ENCODE measurements around the gene EIF3A. TPM values are rescaled to one million over a fixed set of nuclear protein-coding genes. Genes with fewer than 3 reads are reported as not detected.

The EIF3A gene
- total and polyA plus RNA-seq, 2 of the 8 experiments (the other 6 are each of a cell fraction or from before 2014, with no cell fraction given) = 26.8 to 209 TPM

DNA sequence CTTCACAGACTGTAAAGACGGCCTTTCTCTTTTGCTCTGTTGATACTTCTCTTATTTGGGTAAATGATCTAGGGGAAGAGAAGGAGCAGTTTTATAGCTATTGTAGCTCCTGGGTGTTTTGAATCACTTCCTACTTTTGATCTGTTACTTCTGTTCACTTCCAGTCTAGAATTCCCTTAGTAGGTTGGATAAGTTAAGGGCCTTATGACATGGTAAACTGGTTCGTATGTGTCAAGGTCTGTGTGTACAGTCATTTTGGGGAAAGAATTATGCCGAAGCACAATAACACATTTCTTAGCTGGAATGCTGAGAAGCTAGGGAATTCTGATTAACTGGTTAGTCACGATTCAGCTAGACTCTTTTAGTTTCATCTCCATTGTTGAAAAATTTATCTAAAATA, 31.4 kb upstream of the EIF3A start:
- DNase-seq (ENCODE audit: low read depth in 1 of 2, low spot score in 2 of 2) = no peak
- no peak overlapping the region for H2BK20ac ChIP-seq (ENCODE audit: low read length)
- no peak overlapping the region for H4K5ac ChIP-seq (ENCODE audit: insufficient read length, low read depth, low read length)
- no peak overlapping the region for H2BK12ac ChIP-seq (ENCODE audit: low read depth, low read length)
- H4K91ac ChIP-seq (replicated peaks; ENCODE audit: insufficient read length, low read length) = no peak overlapping the region
- TF ChIP-seq ZNF274 (IDR thresholded peaks at IDR 0.05; ENCODE audit: borderline replicate concordance, extremely low read depth, low read length) (no peak), KDM5A (IDR thresholded peaks at IDR 0.05; ENCODE audit: low read length) (no peak), TAF7 (optimal IDR thresholded peaks at IDR 0.05; ENCODE audit: borderline replicate concordance, low read depth, low read length) (no peak), YY1 (IDR thresholded peaks at IDR 0.05; ENCODE audit: low read depth, low read length) (no peak), CBX8 (IDR thresholded peaks at IDR 0.05; ENCODE audit: borderline replicate concordance, low read depth, low read length) (no peak), SP4 (IDR thresholded peaks at IDR 0.05; ENCODE audit: low read length) (no peak), CHD2 (IDR thresholded peaks at IDR 0.05; ENCODE audit: low read length) (no peak), ASH2L (IDR thresholded peaks at IDR 0.05; ENCODE audit: low read length) (no peak), EP300 (IDR thresholded peaks at IDR 0.05; ENCODE audit: borderline replicate concordance in 1 of 2, low read depth in 2 of 2, low read length in 2 of 2) (no peak), SP1 (IDR thresholded peaks at IDR 0.05; ENCODE audit: low read depth, low read length) (no peak), RFX5 (IDR thresholded peaks at IDR 0.05; ENCODE audit: borderline replicate concordance, low read depth, low read length) (no peak)
- TF ChIP-seq, protein P1, sequence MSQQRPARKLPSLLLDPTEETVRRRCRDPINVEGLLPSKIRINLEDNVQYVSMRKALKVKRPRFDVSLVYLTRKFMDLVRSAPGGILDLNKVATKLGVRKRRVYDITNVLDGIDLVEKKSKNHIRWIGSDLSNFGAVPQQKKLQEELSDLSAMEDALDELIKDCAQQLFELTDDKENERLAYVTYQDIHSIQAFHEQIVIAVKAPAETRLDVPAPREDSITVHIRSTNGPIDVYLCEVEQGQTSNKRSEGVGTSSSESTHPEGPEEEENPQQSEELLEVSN (IDR thresholded peaks at IDR 0.05) = no peak
- WGBS, 2 experiments (ENCODE audit: extremely low coverage in 1 of 2, insufficient coverage in 1 of 2, insufficient read length in 1 of 2, insufficient replicate concordance in 2 of 2, low coverage in 1 of 2, low lambda C conversion rate in 2 of 2, missing lambda C conversion rate in 1 of 2) = 87% methylated on average over 4 of the region's 4 CpGs; no CpG with 5 or more reads in 1 of the 2 experiments
- no peak overlapping the region for H2AFZ ChIP-seq (ENCODE audit: low read length)
- H3K9ac ChIP-seq (replicated peaks in 1 of 4; ENCODE audit: extremely low read depth in 1 of 4, low read depth in 3 of 4, low read length in 3 of 4) = no peak overlapping the region
- no peaks in the 10 kb centered on the region for H3K79me1 ChIP-seq (ENCODE audit: low read depth, low read length)
- H3K27me3 ChIP-seq (replicated peaks in 1 of 4; ENCODE audit: control insufficient read depth in 3 of 4, extremely low read depth in 1 of 4, insufficient read depth in 3 of 4, low read length in 3 of 4) = no peaks in the 10 kb centered on the region
- H3K23ac ChIP-seq (ENCODE audit: insufficient read length) = no peak overlapping the region
- CTCF ChIA-PET (ENCODE audit: partially characterized antibody) = interaction anchor here (0.6 to 0.7 kb wide), 2 partner anchors 77 to 109 kb away, joined by 3 to 5 read pairs; no protein-coding TSS in a partner anchor
- no peak overlapping the region for H2AK5ac ChIP-seq (ENCODE audit: low read depth, low read length)
- H3K4ac ChIP-seq (replicated peaks; ENCODE audit: insufficient read length, low read depth, low read length) = no peak overlapping the region
- H3K4me2 ChIP-seq (ENCODE audit: insufficient read depth in 1 of 2, low read depth in 2 of 2, low read length in 2 of 2) = no peak overlapping the region
- peaks cover 11 to 52% (median 32%) of the 10 kb centered on the region in 4 experiments for H3K36me3 ChIP-seq (ENCODE audit: control insufficient read depth in 2 of 4, insufficient read depth in 4 of 4, low read length in 3 of 4)
- no peak for FAIRE-seq
- no peaks in the 10 kb centered on the region for H3K4me1 ChIP-seq (replicated peaks in 1 of 4; ENCODE audit: control insufficient read depth in 3 of 4, insufficient read depth in 4 of 4, low read length in 3 of 4)
- no peak overlapping the region for H2BK120ac ChIP-seq (replicated peaks; ENCODE audit: low read depth, low read length)
- H3K4me3 ChIP-seq (ENCODE audit: extremely low read depth in 1 of 4, insufficient read depth in 2 of 4, low read depth in 3 of 4, low read length in 4 of 4) = no peak overlapping the region
- no peaks in the 10 kb centered on the region for H3K79me2 ChIP-seq (ENCODE audit: control insufficient read depth in 1 of 2, insufficient read depth in 2 of 2, low read length in 2 of 2)
- H3K23me2 ChIP-seq (ENCODE audit: low read depth, low read length) = no peaks in the 10 kb centered on the region
- H3K14ac ChIP-seq (ENCODE audit: insufficient read length) = no peak overlapping the region
- H4K20me1 ChIP-seq (replicated peaks in 1 of 2; ENCODE audit: control insufficient read depth in 1 of 2, insufficient read depth in 2 of 2, low read length in 2 of 2) = peaks cover 0 to 6% of the 10 kb centered on the region in 2 experiments
- no peak overlapping the region for H2BK15ac ChIP-seq (ENCODE audit: low read length)
- POLR2A ChIA-PET (ENCODE audit: partially characterized antibody) = interaction anchor here (0.6 kb wide), 1 partner anchor 9 kb away, joined by 4 read pairs; the partner anchor contains the start of gene DENND10
- no peaks in the 10 kb centered on the region for H3K9me3 ChIP-seq (ENCODE audit: insufficient read depth in 2 of 2, low read depth in 1 of 2, low read length in 1 of 2)
- no peak overlapping the region for H3K56ac ChIP-seq (replicated peaks; ENCODE audit: insufficient read length, low read depth, low read length)
- H4K8ac ChIP-seq (ENCODE audit: extremely low read depth, insufficient read depth, low read length) = no peak overlapping the region
- no peak overlapping the region for H3K18ac ChIP-seq (ENCODE audit: extremely low read depth, low read length)
- no peak overlapping the region for H2BK5ac ChIP-seq (ENCODE audit: low read depth, low read length)
- H3K27ac ChIP-seq (ENCODE audit: low read depth, low read length) = no peak overlapping the region
